ENCODE results near the gene TK1. TPM values are rescaled to one million over a fixed set of nuclear protein-coding genes. Genes with fewer than 3 reads are reported as not detected.

The TK1 gene
- total and polyA plus RNA-seq, 11 donors: 0.29 to 21.7 (median 1.2) TPM

DNA sequence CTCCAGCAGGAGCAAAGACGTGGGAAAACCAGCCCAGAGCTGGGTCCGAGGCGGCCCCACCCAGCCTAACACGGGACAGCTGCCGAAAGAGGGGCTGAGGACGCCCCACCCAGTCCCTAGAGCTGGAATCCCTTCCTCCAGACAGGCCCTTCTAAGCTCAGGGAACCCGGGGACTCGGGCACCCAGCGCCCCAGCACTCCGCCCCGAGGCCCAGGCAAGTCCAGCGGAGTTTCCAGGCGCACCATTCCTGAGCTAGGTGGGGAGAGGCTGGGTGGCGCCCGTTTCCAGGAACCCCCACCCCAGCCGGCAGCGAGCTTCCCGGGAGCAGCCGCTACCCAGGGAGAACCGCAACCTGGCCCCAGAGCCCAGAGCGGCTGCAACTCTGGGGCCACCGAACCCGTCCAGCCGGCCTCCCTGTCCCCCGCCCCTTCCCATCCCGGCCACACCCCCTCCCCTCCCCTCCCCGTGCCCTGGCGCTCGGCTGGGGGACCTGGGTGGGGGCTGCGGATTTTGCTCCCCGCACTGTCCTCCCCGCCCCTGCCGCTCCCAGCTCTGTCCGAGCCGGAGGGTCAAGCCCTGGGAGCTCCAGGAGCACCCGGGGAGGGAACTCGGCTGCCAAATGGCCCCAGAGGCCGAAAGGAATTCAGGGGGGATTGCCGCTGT is 58.8 kb downstream of the TK1 start:
- 3 to 14% (median 4%) methylated on average over 6 to 39 of the region's 39 CpGs for WGBS, 4 donors
- intact Hi-C loops (cut with DNase I): loop anchor here in 8 of 10 donors (5.0 kb wide), 3 partner anchors 44 to 124 kb away; no protein-coding TSS in a partner anchor
- H3K4me3 ChIP-seq: peak overlapping the region; percentile 71 to 98 (median 88)
- H3K27ac ChIP-seq: peak overlapping the region; percentile 76 to 98 (median 94)
- H3K4me1 ChIP-seq: peaks cover 14 to 86% (median 60%) of the 10 kb centered on the region in 12 donors
- TF ChIP-seq, protein P1, sequence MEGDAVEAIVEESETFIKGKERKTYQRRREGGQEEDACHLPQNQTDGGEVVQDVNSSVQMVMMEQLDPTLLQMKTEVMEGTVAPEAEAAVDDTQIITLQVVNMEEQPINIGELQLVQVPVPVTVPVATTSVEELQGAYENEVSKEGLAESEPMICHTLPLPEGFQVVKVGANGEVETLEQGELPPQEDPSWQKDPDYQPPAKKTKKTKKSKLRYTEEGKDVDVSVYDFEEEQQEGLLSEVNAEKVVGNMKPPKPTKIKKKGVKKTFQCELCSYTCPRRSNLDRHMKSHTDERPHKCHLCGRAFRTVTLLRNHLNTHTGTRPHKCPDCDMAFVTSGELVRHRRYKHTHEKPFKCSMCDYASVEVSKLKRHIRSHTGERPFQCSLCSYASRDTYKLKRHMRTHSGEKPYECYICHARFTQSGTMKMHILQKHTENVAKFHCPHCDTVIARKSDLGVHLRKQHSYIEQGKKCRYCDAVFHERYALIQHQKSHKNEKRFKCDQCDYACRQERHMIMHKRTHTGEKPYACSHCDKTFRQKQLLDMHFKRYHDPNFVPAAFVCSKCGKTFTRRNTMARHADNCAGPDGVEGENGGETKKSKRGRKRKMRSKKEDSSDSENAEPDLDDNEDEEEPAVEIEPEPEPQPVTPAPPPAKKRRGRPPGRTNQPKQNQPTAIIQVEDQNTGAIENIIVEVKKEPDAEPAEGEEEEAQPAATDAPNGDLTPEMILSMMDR (IDR thresholded peaks at IDR 0.05): no peak
- no peak for TF ChIP-seq POLR2A (IDR thresholded peaks at IDR 0.05)
- peaks cover 0 to 40% (median 11%) of the 10 kb centered on the region in 9 donors for H3K36me3 ChIP-seq
- no peaks in the 10 kb centered on the region for H3K9me3 ChIP-seq
- ATAC-seq (peak; percentile 9 to 27 (median 14)), DNase-seq (peak in 1 of 5 donors; percentile 43)
- peaks cover 0 to 4% (median 0%) of the 10 kb centered on the region in 9 donors for H3K27me3 ChIP-seq

DNA sequence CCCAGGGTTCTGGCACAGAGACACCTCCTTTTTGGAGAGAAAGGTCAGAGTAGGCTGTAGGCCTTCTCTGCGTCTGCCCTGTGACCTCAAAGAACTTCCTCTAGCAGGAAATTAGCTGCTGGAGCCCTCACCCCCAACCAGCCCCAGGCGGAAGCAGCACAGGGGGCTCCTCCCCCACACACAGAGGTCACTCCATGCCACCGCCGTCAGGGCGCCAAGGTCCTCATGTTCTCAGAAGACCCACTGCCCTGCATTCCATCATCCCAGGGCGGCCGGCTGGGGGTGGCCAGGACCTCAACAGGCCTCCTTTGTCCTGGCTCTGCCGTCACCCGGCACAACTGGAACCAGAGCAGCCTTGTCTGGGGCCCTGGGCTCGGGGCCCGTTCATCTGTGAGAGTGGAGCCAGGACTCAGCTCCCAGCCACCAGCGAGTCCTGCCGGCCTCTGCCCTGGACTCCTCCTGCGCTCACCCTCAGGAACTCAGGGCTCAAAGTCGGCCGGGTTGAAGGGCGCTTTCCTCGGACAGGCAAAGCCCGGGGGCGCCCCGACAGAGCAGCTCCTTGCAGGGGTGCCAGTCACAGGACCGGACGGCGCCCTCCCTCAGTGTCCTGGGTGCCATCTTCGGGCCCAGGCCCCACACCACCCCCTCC is 59.5 kb downstream of the TK1 start:
- peak; percentile 42 to 70 (median 48) for ATAC-seq
- peaks cover 14 to 83% (median 60%) of the 10 kb centered on the region in 12 donors for H3K4me1 ChIP-seq
- TF ChIP-seq POLR2A (IDR thresholded peaks at IDR 0.05): no peak
- TF ChIP-seq, protein P1 (IDR thresholded peaks at IDR 0.05): no peak
- 4 to 10% (median 6%) methylated on average over 14 to 25 of the region's 25 CpGs for WGBS, 4 donors
- peaks cover 0 to 4% (median 0%) of the 10 kb centered on the region in 9 donors for H3K27me3 ChIP-seq
- no peaks in the 10 kb centered on the region for H3K9me3 ChIP-seq
- peaks cover 0 to 43% (median 17%) of the 10 kb centered on the region in 9 donors for H3K36me3 ChIP-seq
- intact Hi-C loops (cut with DNase I): loop anchor here in 8 of 10 donors (5.0 kb wide), 3 partner anchors 45 to 125 kb away; no protein-coding TSS in a partner anchor
- peak overlapping the region; percentile 71 to 98 (median 88) for H3K4me3 ChIP-seq
- H3K27ac ChIP-seq: peak overlapping the region; percentile 76 to 98 (median 94)
- peak; percentile 81 to 88 (median 85) for DNase-seq

DNA sequence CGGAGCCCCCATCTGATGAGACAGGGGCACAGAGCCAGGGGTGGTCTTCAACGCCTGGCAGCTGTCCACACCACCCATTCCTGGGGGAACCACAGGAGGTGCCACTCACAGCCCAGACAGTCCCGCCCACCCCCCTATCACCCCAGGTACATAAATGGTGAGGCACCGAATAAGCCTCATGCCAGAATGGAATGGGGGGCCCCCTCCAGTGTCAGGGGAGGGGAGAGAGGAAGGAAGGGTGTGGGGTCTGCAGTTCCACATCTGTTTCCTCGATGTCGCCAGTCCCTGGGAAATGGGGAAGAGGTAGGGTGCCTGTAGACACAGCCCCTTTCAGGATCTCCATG is 60.0 kb downstream of the TK1 start:
- WGBS, 4 donors: 43 to 65% (median 56%) methylated on average over 5 to 6 of the region's 6 CpGs
- Histone ChIP-seq H3K4me3 (peak overlapping the region in 10 of 12 donors; percentile 74 to 94 (median 88)), H3K4me1 (peaks cover 14 to 82% (median 60%) of the 10 kb centered on the region in 12 donors), H3K36me3 (peaks cover 0 to 48% (median 22%) of the 10 kb centered on the region in 9 donors), H3K9me3 (no peaks in the 10 kb centered on the region), H3K27me3 (peaks cover 0 to 4% (median 0%) of the 10 kb centered on the region in 9 donors), H3K27ac (peak overlapping the region; percentile 76 to 98 (median 94))
- TF ChIP-seq POLR2A (IDR thresholded peaks at IDR 0.05): no peak
- TF ChIP-seq, protein P1 (IDR thresholded peaks at IDR 0.05): no peak
- DNase-seq: no peak
- peak in 1 of 4 donors; percentile 0 for ATAC-seq
- intact Hi-C loops (cut with DNase I): loop anchor here in 8 of 10 donors (5.0 kb wide), 3 partner anchors 45 to 125 kb away; no protein-coding TSS in a partner anchor

Data from heart left ventricle (tissue), 16 donors.